Measurements from ENCODE around the gene HLCS. TPM values are rescaled to one million over a fixed set of nuclear protein-coding genes. Genes with fewer than 3 reads are reported as not detected.

The HLCS gene
- total and polyA plus RNA-seq, 2 of the 8 experiments (the other 6 are each of a cell fraction or from before 2014, with no cell fraction given), result 4.7 to 12.2 TPM

- TF ChIP-seq EZH2 (IDR thresholded peaks at IDR 0.05; ENCODE audit: low read depth, low read length, severe bottlenecking) (no peak), POLR2A (IDR thresholded peaks at IDR 0.05; ENCODE audit: control extremely low read depth in 1 of 2, low read depth in 2 of 2, low read length in 2 of 2) (peak; percentile 61 to 72), KDM1A (IDR thresholded peaks at IDR 0.05; ENCODE audit: borderline replicate concordance, low read length) (no peak), JUN (IDR thresholded peaks at IDR 0.05; ENCODE audit: low read depth, low read length) (no peak), SIX5 (IDR thresholded peaks at IDR 0.05; ENCODE audit: low read depth, low read length) (no peak), MAFK (IDR thresholded peaks at IDR 0.05; ENCODE audit: low read depth, low read length) (no peak)
- TF ChIP-seq, protein P1, sequence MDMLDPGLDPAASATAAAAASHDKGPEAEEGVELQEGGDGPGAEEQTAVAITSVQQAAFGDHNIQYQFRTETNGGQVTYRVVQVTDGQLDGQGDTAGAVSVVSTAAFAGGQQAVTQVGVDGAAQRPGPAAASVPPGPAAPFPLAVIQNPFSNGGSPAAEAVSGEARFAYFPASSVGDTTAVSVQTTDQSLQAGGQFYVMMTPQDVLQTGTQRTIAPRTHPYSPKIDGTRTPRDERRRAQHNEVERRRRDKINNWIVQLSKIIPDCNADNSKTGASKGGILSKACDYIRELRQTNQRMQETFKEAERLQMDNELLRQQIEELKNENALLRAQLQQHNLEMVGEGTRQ (IDR thresholded peaks at IDR 0.05; ENCODE audit: low read length), result no peak
Observed at GRCh38 chr21:36749935-36750575, 216.4 kb downstream of the HLCS start (continued).

Measured in H1 (cell line).